22Rv1 (cell line): ENCODE results near the gene CRKL.

ENCODE experiments used
- ZFX ChIP-seq: fragments of 450-650 bp; IDR thresholded peaks from 2 replicates; pipeline ENCODE4 v1.6.1; 2017; ENCODE audit warnings: antibody characterized with exemption, borderline replicate concordance
- TF ChIP-seq, protein P1 (sequence below): fragments of 450-650 bp; IDR thresholded peaks from 2 replicates; pipeline ENCODE4 v1.5.1; 2017; ENCODE audit warnings: mild to moderate bottlenecking

DNA sequence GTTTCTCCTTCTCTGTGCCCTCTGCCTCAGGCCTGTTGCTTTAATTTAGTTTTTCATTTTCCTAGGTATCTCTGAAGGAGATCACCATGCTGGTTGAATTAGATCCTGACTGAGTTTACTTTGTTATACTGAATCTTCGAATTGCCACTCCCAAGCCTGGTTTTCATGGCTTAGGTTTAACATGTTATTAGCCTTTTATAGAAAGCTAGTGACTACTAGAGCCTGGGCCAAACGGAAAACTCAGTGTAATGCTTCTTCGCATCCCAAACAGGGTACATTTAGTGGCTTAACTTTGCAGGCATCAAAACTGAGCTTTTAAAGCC lies 3.6 kb downstream of the CRKL start:
- TF ChIP-seq, protein P1, sequence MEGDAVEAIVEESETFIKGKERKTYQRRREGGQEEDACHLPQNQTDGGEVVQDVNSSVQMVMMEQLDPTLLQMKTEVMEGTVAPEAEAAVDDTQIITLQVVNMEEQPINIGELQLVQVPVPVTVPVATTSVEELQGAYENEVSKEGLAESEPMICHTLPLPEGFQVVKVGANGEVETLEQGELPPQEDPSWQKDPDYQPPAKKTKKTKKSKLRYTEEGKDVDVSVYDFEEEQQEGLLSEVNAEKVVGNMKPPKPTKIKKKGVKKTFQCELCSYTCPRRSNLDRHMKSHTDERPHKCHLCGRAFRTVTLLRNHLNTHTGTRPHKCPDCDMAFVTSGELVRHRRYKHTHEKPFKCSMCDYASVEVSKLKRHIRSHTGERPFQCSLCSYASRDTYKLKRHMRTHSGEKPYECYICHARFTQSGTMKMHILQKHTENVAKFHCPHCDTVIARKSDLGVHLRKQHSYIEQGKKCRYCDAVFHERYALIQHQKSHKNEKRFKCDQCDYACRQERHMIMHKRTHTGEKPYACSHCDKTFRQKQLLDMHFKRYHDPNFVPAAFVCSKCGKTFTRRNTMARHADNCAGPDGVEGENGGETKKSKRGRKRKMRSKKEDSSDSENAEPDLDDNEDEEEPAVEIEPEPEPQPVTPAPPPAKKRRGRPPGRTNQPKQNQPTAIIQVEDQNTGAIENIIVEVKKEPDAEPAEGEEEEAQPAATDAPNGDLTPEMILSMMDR = no peak
- no peak for TF ChIP-seq ZFX
